Trophoblast cell (in vitro differentiated cells and primary cell): ENCODE measurements around the gene RNF175.

Source experiments
- DNase-seq, 2 donors: peaks; one replicate each; pipeline ENCODE4 v3.0.0-alpha.2; 2016
- H2AFZ ChIP-seq: 2 replicates; pipeline ENCODE4 v1.6.1; 2013; ENCODE audit warnings: low read length, moderate library complexity, mild to moderate bottlenecking; ENCODE audit not compliant: insufficient read depth, poor library complexity
- H2AK5ac ChIP-seq: 2 replicates; pipeline ENCODE4 v1.6.1; 2013; ENCODE audit warnings: mild to moderate bottlenecking, low read length
- H2BK120ac ChIP-seq: 2 replicates; pipeline ENCODE4 v1.6.1; 2013; ENCODE audit warnings: low read length, mild to moderate bottlenecking, moderate library complexity; ENCODE audit not compliant: insufficient read depth, poor library complexity
- H2BK12ac ChIP-seq: 2 replicates; pipeline ENCODE4 v1.6.1; 2013; ENCODE audit warnings: mild to moderate bottlenecking, low read length, moderate library complexity
- H2BK5ac ChIP-seq: 2 replicates; pipeline ENCODE4 v1.6.1; 2013; ENCODE audit warnings: low read length, low read depth, moderate library complexity, mild to moderate bottlenecking; ENCODE audit not compliant: poor library complexity
- H3K14ac ChIP-seq: 2 replicates; pipeline ENCODE4 v1.6.1; 2013; ENCODE audit warnings: mild to moderate bottlenecking, low read length
- H3K18ac ChIP-seq: 2 replicates; pipeline ENCODE4 v1.6.1; 2013; ENCODE audit warnings: mild to moderate bottlenecking, low read length
- H3K23ac ChIP-seq: 2 replicates; pipeline ENCODE4 v1.6.1; 2013; ENCODE audit warnings: low read length
- H3K27ac ChIP-seq: 2 replicates; pipeline ENCODE4 v1.5.1; 2013; ENCODE audit warnings: low read depth, mild to moderate bottlenecking, inconsistent platforms, low read length, moderate library complexity
- H3K27me3 ChIP-seq: 2 replicates; pipeline ENCODE4 v1.6.1; 2013; ENCODE audit warnings: inconsistent platforms, mild to moderate bottlenecking, low read length, moderate library complexity; ENCODE audit not compliant: insufficient read depth
- H3K36me3 ChIP-seq, 2 experiments: 1 replicate in 1 of 2; 2 replicates in 1 of 2; pipeline ENCODE4 v1.6.1; 2013; ENCODE audit warnings: low read length in 2 of 2, mild to moderate bottlenecking in 2 of 2, moderate library complexity in 1 of 2; ENCODE audit not compliant: insufficient read depth in 2 of 2, control insufficient read depth in 1 of 2
- H3K4ac ChIP-seq: 2 replicates; pipeline ENCODE4 v1.6.1; 2013; ENCODE audit warnings: low read depth, mild to moderate bottlenecking, low read length, moderate library complexity
- H3K4me1 ChIP-seq, 2 experiments: 1 replicate in 1 of 2; 2 replicates in 1 of 2; pipeline ENCODE4 v1.6.1; 2013; ENCODE audit warnings: low read length in 2 of 2, mild to moderate bottlenecking in 2 of 2, moderate library complexity in 1 of 2; ENCODE audit not compliant: insufficient read depth in 2 of 2, control insufficient read depth in 1 of 2
- H3K4me2 ChIP-seq: 2 replicates; pipeline ENCODE4 v1.6.1; 2013; ENCODE audit warnings: inconsistent platforms, mild to moderate bottlenecking, low read length, moderate library complexity
- H3K4me3 ChIP-seq: 2 replicates; pipeline ENCODE4 v1.5.1; 2013; ENCODE audit warnings: mild to moderate bottlenecking, low read depth, low read length, inconsistent platforms
- H3K79me1 ChIP-seq: one replicate; pipeline ENCODE4 v1.6.1; 2013; ENCODE audit warnings: low read length
- H3K79me2 ChIP-seq: 2 replicates; pipeline ENCODE4 v1.6.1; 2013; ENCODE audit warnings: low read length, mild to moderate bottlenecking; ENCODE audit not compliant: control insufficient read depth, insufficient read depth, poor library complexity
- H3K9ac ChIP-seq: 2 replicates; pipeline ENCODE4 v1.6.1; 2013; ENCODE audit warnings: mild to moderate bottlenecking, low read length
- H3K9me3 ChIP-seq: 2 replicates; pipeline ENCODE4 v1.6.1; 2013; ENCODE audit warnings: low read depth, mild to moderate bottlenecking, control low read depth, inconsistent platforms, low read length; ENCODE audit not compliant: insufficient read depth
- H4K12ac ChIP-seq: 2 replicates; pipeline ENCODE4 v1.6.1; 2013; ENCODE audit warnings: low read depth, mild to moderate bottlenecking, low read length, moderate library complexity
- H4K8ac ChIP-seq: 2 replicates; pipeline ENCODE4 v1.6.1; 2013; ENCODE audit warnings: low read depth, mild to moderate bottlenecking, low read length, moderate library complexity
- H4K91ac ChIP-seq: one replicate; pipeline ENCODE4 v1.6.1; 2013; ENCODE audit warnings: low read depth, mild to moderate bottlenecking, low read length, moderate library complexity
- WGBS: extraction: QIAGEN DNeasy Blood & Tissue Kit; methylation state at CpG from one replicate; pipeline ENCODE4 v1.1.7; 2013; ENCODE audit warnings: missing lambda C conversion rate; ENCODE audit not compliant: insufficient read length, insufficient coverage; ENCODE audit errors: extremely low coverage; 5-methylcytosine and 5-hydroxymethylcytosine counted together

The RNF175 gene

GRCh38 chr4:153722036-153722435 lies 37.8 kb downstream of the RNF175 start:
- H3K4me3 ChIP-seq: no peak overlapping the region
- H3K9ac ChIP-seq: no peak overlapping the region
- no peak overlapping the region for H2AFZ ChIP-seq
- no peaks in the 10 kb centered on the region for H3K27me3 ChIP-seq
- H4K12ac ChIP-seq: no peak overlapping the region
- H3K9me3 ChIP-seq: no peaks in the 10 kb centered on the region
- H2AK5ac ChIP-seq: no peak overlapping the region
- no peak overlapping the region for H3K27ac ChIP-seq
- H4K8ac ChIP-seq: no peak overlapping the region
- H3K23ac ChIP-seq: no peak overlapping the region
- H3K36me3 ChIP-seq: no peaks in the 10 kb centered on the region
- H3K79me2 ChIP-seq: no peaks in the 10 kb centered on the region
- H3K18ac ChIP-seq: no peak overlapping the region
- H3K4me1 ChIP-seq: no peaks in the 10 kb centered on the region
- H4K91ac ChIP-seq: no peak overlapping the region
- no peak overlapping the region for H2BK120ac ChIP-seq
- no peak overlapping the region for H3K14ac ChIP-seq
- H3K79me1 ChIP-seq: no peaks in the 10 kb centered on the region
- no peak overlapping the region for H2BK5ac ChIP-seq
- DNase-seq: no peak
- no peak overlapping the region for H3K4ac ChIP-seq
- H2BK12ac ChIP-seq: no peak overlapping the region
- no CpG with 5 or more reads among the region's 1 CpG for WGBS
- H3K4me2 ChIP-seq: no peak overlapping the region

GRCh38 chr4:153713866-153714646 lies 45.8 kb downstream of the RNF175 start:
- DNase-seq: no peak
- Histone ChIP-seq H3K4me1 (no peaks in the 10 kb centered on the region), H3K23ac (no peak overlapping the region), H4K91ac (no peak overlapping the region), H3K14ac (no peak overlapping the region), H2BK120ac (no peak overlapping the region), H4K8ac (no peak overlapping the region), H2AK5ac (no peak overlapping the region), H2BK5ac (no peak overlapping the region), H4K12ac (no peak overlapping the region), H3K27ac (no peak overlapping the region), H3K27me3 (no peaks in the 10 kb centered on the region), H3K36me3 (no peaks in the 10 kb centered on the region), H3K9me3 (no peaks in the 10 kb centered on the region), H3K79me1 (no peaks in the 10 kb centered on the region), H3K4me3 (no peak overlapping the region), H3K4ac (no peak overlapping the region), H3K9ac (no peak overlapping the region), H2AFZ (no peak overlapping the region), H2BK12ac (no peak overlapping the region), H3K79me2 (no peaks in the 10 kb centered on the region), H3K4me2 (no peak overlapping the region), H3K18ac (no peak overlapping the region)
- WGBS: no CpG with 5 or more reads among the region's 2 CpGs

- no peak overlapping the region for H4K91ac ChIP-seq
- H3K4me3 ChIP-seq: no peak overlapping the region
- no peaks in the 10 kb centered on the region for H3K79me2 ChIP-seq
- H4K8ac ChIP-seq: no peak overlapping the region
- H2BK120ac ChIP-seq: no peak overlapping the region
- no peak overlapping the region for H3K14ac ChIP-seq
- no peak overlapping the region for H2AFZ ChIP-seq
- WGBS: no CpG with 5 or more reads among the region's 1 CpG
- no peak overlapping the region for H2BK5ac ChIP-seq
- H3K36me3 ChIP-seq: no peaks in the 10 kb centered on the region
- no peak overlapping the region for H3K27ac ChIP-seq
- H3K4me2 ChIP-seq: no peak overlapping the region
- no peaks in the 10 kb centered on the region for H3K79me1 ChIP-seq
- H4K12ac ChIP-seq: no peak overlapping the region
- H3K9me3 ChIP-seq: no peaks in the 10 kb centered on the region
- H2AK5ac ChIP-seq: no peak overlapping the region
- H3K18ac ChIP-seq: no peak overlapping the region
- H3K9ac ChIP-seq: no peak overlapping the region
- no peak overlapping the region for H3K4ac ChIP-seq
- no peaks in the 10 kb centered on the region for H3K27me3 ChIP-seq
- H3K23ac ChIP-seq: no peak overlapping the region
- H2BK12ac ChIP-seq: no peak overlapping the region
- H3K4me1 ChIP-seq: no peaks in the 10 kb centered on the region
- no peak for DNase-seq
Observed at GRCh38 chr4:153710681-153711080, 49.1 kb downstream of the RNF175 start.

- Histone ChIP-seq H3K36me3 (no peaks in the 10 kb centered on the region), H3K23ac (no peak overlapping the region), H2BK120ac (no peak overlapping the region), H3K4me1 (no peaks in the 10 kb centered on the region), H3K4ac (no peak overlapping the region), H4K12ac (no peak overlapping the region), H3K9ac (no peak overlapping the region), H4K8ac (no peak overlapping the region), H3K27ac (no peak overlapping the region), H2AK5ac (no peak overlapping the region), H3K27me3 (no peaks in the 10 kb centered on the region), H2AFZ (no peak overlapping the region), H3K79me2 (no peaks in the 10 kb centered on the region), H3K9me3 (no peaks in the 10 kb centered on the region), H4K91ac (no peak overlapping the region), H3K4me2 (no peak overlapping the region), H3K14ac (no peak overlapping the region), H3K4me3 (no peak overlapping the region), H3K79me1 (no peaks in the 10 kb centered on the region), H2BK5ac (no peak overlapping the region), H3K18ac (no peak overlapping the region), H2BK12ac (no peak overlapping the region)
- no peak for DNase-seq
Observed at GRCh38 chr4:153706519-153706918, 53.3 kb downstream of the RNF175 start.
